Spleen (tissue), 11 donors: ENCODE results near the gene RFTN1. TPM values are rescaled to one million over a fixed set of nuclear protein-coding genes. Genes with fewer than 3 reads are reported as not detected.

Experiments used
- DNase-seq: peaks from one replicate; pipeline ENCODE4 v3.0.0-alpha.2; 2020
- H3K27ac ChIP-seq, 8 donors: fragments of 200-600 bp; sonication (generic) in 7 of 8; 1 replicate in 4 of 8; 2 replicates in 4 of 8; pipeline versions ENCODE4 v1.5.0 to v1.8.0; 2016 to 2021; ENCODE audit warnings: inconsistent platforms in 4 of 8, mild to moderate bottlenecking in 4 of 8, moderate library complexity in 1 of 8
- H3K27me3 ChIP-seq, 7 donors: fragments of 200-600 bp; sonication (generic) in 6 of 7; replicated peaks in 1 of 7; 1 replicate in 4 of 7; 2 replicates in 3 of 7; pipeline versions ENCODE4 v1.5.0 to v1.8.0; 2016 to 2021; ENCODE audit warnings: inconsistent platforms in 3 of 7, mild to moderate bottlenecking in 1 of 7
- H3K36me3 ChIP-seq, 6 donors: fragments of 200-600 bp; sonication (generic) in 5 of 6; 1 replicate in 4 of 6; 2 replicates in 2 of 6; pipeline versions ENCODE4 v1.5.0 to v1.8.0; 2016 to 2021; ENCODE audit warnings: inconsistent platforms in 2 of 6
- H3K4me1 ChIP-seq, 6 donors: fragments of 200-600 bp; sonication (generic) in 5 of 6; 1 replicate in 3 of 6; 2 replicates in 3 of 6; pipeline versions ENCODE4 v1.5.0 to v1.8.0; 2016 to 2021; ENCODE audit warnings: inconsistent platforms in 3 of 6
- H3K4me3 ChIP-seq, 8 donors: fragments of 200-600 bp; sonication (generic) in 7 of 8; 1 replicate in 4 of 8; 2 replicates in 4 of 8; pipeline versions ENCODE4 v1.5.0 to v1.8.0; 2016 to 2021; ENCODE audit warnings: inconsistent platforms in 4 of 8, mild to moderate bottlenecking in 4 of 8, moderate library complexity in 2 of 8
- H3K9me3 ChIP-seq, 8 donors: fragments of 200-600 bp; sonication (generic) in 7 of 8; 1 replicate in 4 of 8; 2 replicates in 4 of 8; pipeline versions ENCODE4 v1.5.0 to v1.8.0; 2016 to 2021; ENCODE audit warnings: inconsistent platforms in 4 of 8
- CTCF ChIP-seq, 11 experiments: fragments of 200-600 bp in 7 of 11; fragments of 450-650 bp in 4 of 11; sonication (generic) in 4 of 11; IDR thresholded peaks in 8 of 11; conservative IDR thresholded peaks in 3 of 11; 1 replicate in 7 of 11; 2 replicates in 4 of 11; pipeline versions ENCODE4 v1.4.0 to v1.8.0; 2016 to 2021; ENCODE audit warnings: antibody characterized with exemption in 11 of 11, inconsistent platforms in 4 of 11, mild to moderate bottlenecking in 1 of 11
- POLR2A ChIP-seq, 3 donors: fragments of 450-650 bp; IDR thresholded peaks; one replicate each; pipeline ENCODE4 v1.5.1; 2017; ENCODE audit warnings: antibody characterized with exemption in 3 of 3, mild to moderate bottlenecking in 1 of 3
- POLR2AphosphoS5 ChIP-seq, 3 donors: sonication (generic); formaldehyde crosslinking; IDR thresholded peaks; one replicate each; pipeline ENCODE4 v1.5.1; 2017; ENCODE audit warnings: antibody characterized with exemption in 3 of 3
- WGBS, 5 donors: extraction: QIAGEN DNeasy Blood & Tissue Kit in 3 of 5; methylation state at CpG; one replicate each; pipeline versions ENCODE4 v1.1.5 to v1.1.7; 2013 to 2018; 5-methylcytosine and 5-hydroxymethylcytosine counted together
- intact Hi-C: fragments of 100-400 bp; cut with DNase I; formaldehyde crosslinking; loops from one replicate; pipeline ENCODE4 v1.15.0; 2023; ENCODE audit warnings: low total_unique reads
- polyA plus RNA-seq, 3 donors: library from polyadenylated mRNA; stranded (reverse); fragments of 200-250 nt; gene quantifications; one replicate each; pipeline ENCODE4 v1.2.1, GENCODE V29; 2013
- total RNA-seq, 7 donors: library from RNA; depleted of rRNA in 3 of 7; stranded (reverse); fragments of >200 nt in 3 of 7; fragmentation: NEBNext Ultra II Directional in 4 of 7; extraction: Animal tissue kit (Norgen Biotek cat#: 25700) in 4 of 7; gene quantifications; one replicate each; pipeline versions ENCODE4 v1.1.0 to v1.2.1, GENCODE V29; 2016 to 2021
- donor health status: healthy with polysubstance abuse.
- donor health status: DM: no; HTN: no; CAD: no; lungs with moderate emphysema.
- donor health status: DM: no; HTN: no; CAD: no.
- donor health status: Bipolar disorder and iron deficiency.
- donor health status: healthy.
- donor health status: DM: no; HTN: no; CAD: no.
- donor health status: DM: yes; HTN: yes; CAD: no.

The RFTN1 gene
- total and polyA plus RNA-seq, 10 donors: 30.4 to 106 (median 75.3) TPM

GRCh38 chr3:16500093-16500492 is 13.4 kb downstream of the RFTN1 start:
- Histone ChIP-seq H3K4me1 (peaks cover 25 to 92% (median 48%) of the 10 kb centered on the region in 6 donors), H3K27me3 (no peaks in the 10 kb centered on the region), H3K27ac (no peak overlapping the region), H3K4me3 (no peak overlapping the region), H3K9me3 (peaks cover 0 to 7% (median 0%) of the 10 kb centered on the region in 8 donors), H3K36me3 (peaks cover 0 to 9% (median 0%) of the 10 kb centered on the region in 6 donors)
- 82 to 97% (median 91%) methylated on average over 1 of the region's 1 CpG for WGBS, 5 donors
- DNase-seq: no peak
- intact Hi-C loops: no loop called here
- TF ChIP-seq POLR2AphosphoS5 (IDR thresholded peaks at IDR 0.05): no peak
- TF ChIP-seq CTCF (IDR thresholded peaks at IDR 0.05 in 8 of 11, conservative IDR thresholded peaks at IDR 0.05 in 3 of 11): no peak
- TF ChIP-seq POLR2A (IDR thresholded peaks at IDR 0.05): no peak

- H3K27ac ChIP-seq: no peak overlapping the region
- DNase-seq: no peak
- TF ChIP-seq POLR2A (IDR thresholded peaks at IDR 0.05) (no peak), POLR2AphosphoS5 (IDR thresholded peaks at IDR 0.05) (no peak), CTCF (IDR thresholded peaks at IDR 0.05 in 8 of 11, conservative IDR thresholded peaks at IDR 0.05 in 3 of 11) (no peak)
- H3K9me3 ChIP-seq: peaks cover 0 to 7% (median 0%) of the 10 kb centered on the region in 8 donors
- no peak overlapping the region for H3K4me3 ChIP-seq
- peaks cover 30 to 92% (median 49%) of the 10 kb centered on the region in 6 donors for H3K4me1 ChIP-seq
- H3K27me3 ChIP-seq: no peaks in the 10 kb centered on the region
- intact Hi-C loops: no loop called here
- H3K36me3 ChIP-seq: peaks cover 0 to 7% (median 0%) of the 10 kb centered on the region in 6 donors
- 93 to 98% (median 95%) methylated on average over 2 to 4 of the region's 4 CpGs for WGBS, 5 donors
Observed at GRCh38 chr3:16499351-16499750, 14.1 kb downstream of the RFTN1 start.

GRCh38 chr3:16498130-16498890 is 15.2 kb downstream of the RFTN1 start:
- Histone ChIP-seq H3K36me3 (peaks cover 0 to 10% (median 1%) of the 10 kb centered on the region in 6 donors), H3K9me3 (peaks cover 0 to 7% (median 0%) of the 10 kb centered on the region in 8 donors), H3K4me1 (peaks cover 27 to 91% (median 46%) of the 10 kb centered on the region in 6 donors), H3K4me3 (no peak overlapping the region), H3K27ac (peak overlapping the region in 2 of 8 donors; percentile 17 to 20), H3K27me3 (no peaks in the 10 kb centered on the region)
- TF ChIP-seq POLR2A (IDR thresholded peaks at IDR 0.05): no peak
- no peak for TF ChIP-seq CTCF (IDR thresholded peaks at IDR 0.05 in 8 of 11, conservative IDR thresholded peaks at IDR 0.05 in 3 of 11)
- TF ChIP-seq POLR2AphosphoS5 (IDR thresholded peaks at IDR 0.05): no peak
- intact Hi-C loops: no loop called here
- WGBS, 5 donors: 70 to 85% (median 73%) methylated on average over 5 of the region's 5 CpGs
- no peak for DNase-seq
